Astrocyte (in vitro differentiated cells and primary cell): ENCODE data around the gene ABCC3.

Experiments used
- EZH2 ChIP-seq: IDR thresholded peaks from 2 replicates; pipeline ENCODE4 v1.6.1; 2012; ENCODE audit warnings: mild to moderate bottlenecking, low read length, inconsistent platforms; ENCODE audit not compliant: insufficient read depth
- TF ChIP-seq, protein P1 (sequence below): IDR thresholded peaks from 2 replicates; pipeline ENCODE4 v1.5.1; 2011; ENCODE audit warnings: low read depth, mild to moderate bottlenecking, inconsistent platforms, low read length, moderate library complexity; ENCODE audit not compliant: insufficient read depth

DNA sequence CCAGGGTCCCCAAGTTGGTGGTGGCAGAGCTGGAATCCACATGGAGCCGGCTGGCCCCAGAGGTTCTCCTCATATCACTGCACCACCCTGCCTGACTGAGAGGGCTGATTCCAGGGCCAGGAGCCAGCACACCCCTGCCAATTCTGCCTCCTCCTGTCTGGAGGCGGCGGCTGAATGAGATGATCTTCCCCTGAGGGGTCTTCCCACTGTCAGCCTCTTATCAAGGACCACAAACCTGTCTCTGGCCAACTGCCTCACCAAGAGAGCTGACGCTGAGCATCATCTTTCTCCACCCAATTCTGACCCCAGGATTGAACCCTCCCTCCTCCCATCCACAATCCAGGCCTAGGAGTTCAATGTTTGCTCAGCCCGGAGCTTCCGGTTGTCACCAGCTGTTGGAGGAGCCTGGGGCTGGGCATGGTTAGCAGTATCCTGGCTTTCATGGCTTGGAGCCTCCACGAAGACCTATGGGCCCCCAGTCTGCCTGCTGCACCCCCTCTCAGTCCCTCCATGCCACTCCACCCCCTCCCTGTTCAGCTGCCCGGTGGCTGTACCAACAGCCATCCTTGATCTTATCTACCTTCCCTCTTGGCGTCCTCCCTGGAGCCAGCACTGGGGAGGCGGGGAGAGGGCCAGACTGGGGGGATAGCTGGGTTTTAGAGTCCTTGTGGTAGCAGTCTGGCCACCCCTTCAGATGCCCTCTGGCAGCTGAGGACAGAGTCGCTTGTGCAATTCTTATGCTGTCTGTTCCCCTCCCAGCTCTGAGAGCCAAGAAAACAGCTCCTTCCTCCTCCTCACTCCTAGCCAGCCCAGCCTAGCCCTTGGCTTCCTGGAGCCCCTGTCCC, 25.6 kb downstream of the ABCC3 start:
- TF ChIP-seq, protein P1, sequence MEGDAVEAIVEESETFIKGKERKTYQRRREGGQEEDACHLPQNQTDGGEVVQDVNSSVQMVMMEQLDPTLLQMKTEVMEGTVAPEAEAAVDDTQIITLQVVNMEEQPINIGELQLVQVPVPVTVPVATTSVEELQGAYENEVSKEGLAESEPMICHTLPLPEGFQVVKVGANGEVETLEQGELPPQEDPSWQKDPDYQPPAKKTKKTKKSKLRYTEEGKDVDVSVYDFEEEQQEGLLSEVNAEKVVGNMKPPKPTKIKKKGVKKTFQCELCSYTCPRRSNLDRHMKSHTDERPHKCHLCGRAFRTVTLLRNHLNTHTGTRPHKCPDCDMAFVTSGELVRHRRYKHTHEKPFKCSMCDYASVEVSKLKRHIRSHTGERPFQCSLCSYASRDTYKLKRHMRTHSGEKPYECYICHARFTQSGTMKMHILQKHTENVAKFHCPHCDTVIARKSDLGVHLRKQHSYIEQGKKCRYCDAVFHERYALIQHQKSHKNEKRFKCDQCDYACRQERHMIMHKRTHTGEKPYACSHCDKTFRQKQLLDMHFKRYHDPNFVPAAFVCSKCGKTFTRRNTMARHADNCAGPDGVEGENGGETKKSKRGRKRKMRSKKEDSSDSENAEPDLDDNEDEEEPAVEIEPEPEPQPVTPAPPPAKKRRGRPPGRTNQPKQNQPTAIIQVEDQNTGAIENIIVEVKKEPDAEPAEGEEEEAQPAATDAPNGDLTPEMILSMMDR = no peak
- no peak for TF ChIP-seq EZH2
